Measurements from ENCODE around the gene PROK2.

PROK2 gene

DNA sequence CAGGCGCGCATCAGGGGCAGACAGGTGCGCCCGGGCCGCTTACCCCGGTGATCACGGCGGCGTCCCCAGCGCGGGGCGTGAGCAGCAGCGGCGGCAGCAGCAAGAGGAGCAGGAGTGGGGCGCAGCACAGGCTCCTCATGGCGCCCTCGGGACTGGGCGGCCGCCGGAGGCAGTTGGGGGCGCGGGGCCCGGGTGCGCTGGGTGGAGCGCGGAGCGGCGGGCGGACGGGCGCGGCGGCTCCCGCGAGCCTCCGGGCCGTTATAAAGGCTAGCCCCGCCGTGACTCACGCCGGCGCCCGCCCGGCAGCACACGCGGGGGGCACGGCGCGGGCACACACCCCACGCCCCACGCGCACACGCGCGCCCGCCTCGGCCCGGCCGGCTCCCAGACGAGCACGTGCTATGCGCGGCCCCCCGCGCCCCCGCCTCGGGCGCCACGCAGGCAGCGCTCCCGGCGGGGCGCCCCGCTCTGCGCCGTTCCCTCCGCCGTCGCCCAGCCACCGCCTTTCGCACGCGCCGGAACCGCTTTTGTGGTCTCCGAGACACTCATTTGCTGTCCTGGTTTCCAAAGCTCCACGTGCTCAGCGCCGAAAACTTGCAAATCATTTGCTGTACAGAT lies at the start of gene PROK2:
Gene PROK2, minus strand, starts transcription at position 235 of the 618 bp plus-strand sequence. Its CDS starts 96 bp downstream, at position 139.
- peak; percentile 69 for DNase-seq (ENCODE audit: low spot score)

DNA sequence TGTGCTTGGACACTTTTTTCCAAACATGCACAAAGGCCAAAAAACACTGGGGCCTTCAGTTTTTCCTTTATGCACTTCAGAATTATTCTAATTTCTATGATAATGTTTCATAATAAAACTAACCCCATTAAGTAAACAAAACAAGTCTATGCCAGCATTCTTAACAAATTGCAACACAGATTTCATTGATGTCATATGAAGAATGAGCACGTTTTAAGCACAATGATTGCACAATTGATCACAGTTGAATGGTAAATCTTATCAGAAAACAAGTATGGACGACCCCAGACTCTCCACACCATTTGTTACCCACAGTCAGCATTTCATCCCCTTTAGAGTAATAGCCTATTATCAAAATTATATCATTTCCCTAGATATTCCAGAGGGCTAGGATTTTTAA lies 46.7 kb upstream of the PROK2 start:
- no peak for DNase-seq (ENCODE audit: low spot score)

- DNase-seq (ENCODE audit: low spot score) = no peak
These were observed 40.8 kb upstream of the PROK2 start for GRCh38 chr3:71825551-71826283.

DNA sequence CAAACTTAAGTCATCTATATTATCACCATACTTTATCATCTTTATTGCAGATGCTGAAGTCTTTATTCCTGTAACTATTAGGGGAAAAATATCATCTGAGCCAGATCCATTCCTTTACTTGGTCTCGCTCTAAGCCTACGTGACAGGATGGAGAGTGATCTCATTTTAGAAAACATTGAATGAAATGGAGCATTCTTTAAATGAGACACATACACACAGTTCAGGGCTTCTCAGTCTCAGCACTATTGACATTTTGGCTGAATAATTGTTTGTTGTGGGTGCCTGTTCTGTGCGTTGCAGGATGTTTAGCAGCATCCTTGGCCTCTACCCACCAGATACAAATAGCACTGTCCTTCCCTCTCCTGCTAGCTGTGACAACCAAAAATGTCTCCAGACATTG lies 36.2 kb upstream of the PROK2 start:
- no peak for DNase-seq (ENCODE audit: low spot score)

- no peak for DNase-seq (ENCODE audit: low spot score)
These were observed 32.3 kb upstream of the PROK2 start for GRCh38 chr3:71817262-71817661.

- DNase-seq (ENCODE audit: low spot score) = no peak
These were observed 31.8 kb upstream of the PROK2 start for GRCh38 chr3:71816767-71817156.

- DNase-seq (ENCODE audit: low spot score) = no peak
These were observed 30.6 kb upstream of the PROK2 start for GRCh38 chr3:71815340-71816067.

GRCh38 chr3:71813704-71814103 lies 28.8 kb upstream of the PROK2 start:
- DNase-seq (ENCODE audit: low spot score) = no peak

- no peak for DNase-seq (ENCODE audit: low spot score)
These were observed 28.1 kb upstream of the PROK2 start for GRCh38 chr3:71813073-71813472.

GRCh38 chr3:71810056-71810455 lies 25.1 kb upstream of the PROK2 start:
- DNase-seq (ENCODE audit: low spot score) = no peak

DNA sequence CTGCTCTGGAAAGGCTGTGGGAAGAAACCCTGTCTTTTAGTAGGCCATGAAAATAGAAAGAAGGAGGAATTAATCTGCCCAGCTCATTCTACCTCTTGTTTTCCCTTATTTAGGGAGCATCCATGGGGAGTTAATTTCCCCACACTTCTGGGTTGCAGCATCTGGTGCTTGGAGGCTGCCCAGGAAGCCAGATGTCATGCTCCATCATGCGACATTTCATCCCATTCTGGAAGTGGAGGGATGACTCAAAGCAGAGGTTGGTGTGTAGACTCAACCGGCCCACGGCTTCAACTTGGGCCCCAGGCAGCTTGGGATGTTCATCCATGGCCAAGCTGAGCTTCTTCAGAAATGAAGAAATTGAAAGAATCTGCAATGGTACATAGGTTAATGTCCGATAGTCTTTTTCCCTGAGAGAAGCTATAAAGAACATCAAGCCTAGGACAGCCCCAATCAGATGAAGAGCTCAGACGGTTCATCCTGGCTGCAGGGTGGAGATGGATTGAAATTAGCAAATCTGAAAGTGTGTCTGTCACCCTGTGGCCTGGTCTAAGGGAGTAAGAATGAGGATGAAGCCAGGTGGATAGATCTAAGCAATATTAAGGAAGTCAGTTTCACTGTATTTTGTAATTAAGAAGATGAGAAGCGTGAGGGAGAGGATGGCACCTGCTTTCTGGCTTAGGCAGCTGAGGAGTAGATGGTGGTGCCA lies 24.5 kb upstream of the PROK2 start:
- no peak for DNase-seq (ENCODE audit: low spot score)

DNA sequence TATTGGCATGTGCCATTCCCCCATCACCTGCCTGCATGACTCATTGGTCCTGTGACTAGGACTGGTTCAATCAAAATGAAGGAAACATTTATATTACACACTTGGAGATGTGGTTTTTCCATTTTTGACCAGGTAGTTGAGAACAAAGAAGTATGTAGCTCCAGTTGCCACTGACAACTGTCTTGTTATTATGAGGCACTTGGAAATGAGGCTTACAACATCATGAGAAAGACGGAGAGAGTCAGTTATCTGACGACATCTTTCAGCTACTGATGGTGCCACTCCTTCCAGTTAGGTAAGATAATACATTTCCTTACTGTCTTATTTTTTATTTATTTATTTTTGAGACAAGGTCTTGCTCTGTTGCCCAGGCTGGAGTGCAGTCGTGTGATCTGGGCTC lies 21.8 kb upstream of the PROK2 start:
- DNase-seq (ENCODE audit: low spot score) = no peak

- DNase-seq (ENCODE audit: low spot score) = no peak
These were observed 20.7 kb upstream of the PROK2 start for GRCh38 chr3:71805691-71806090.

DNA sequence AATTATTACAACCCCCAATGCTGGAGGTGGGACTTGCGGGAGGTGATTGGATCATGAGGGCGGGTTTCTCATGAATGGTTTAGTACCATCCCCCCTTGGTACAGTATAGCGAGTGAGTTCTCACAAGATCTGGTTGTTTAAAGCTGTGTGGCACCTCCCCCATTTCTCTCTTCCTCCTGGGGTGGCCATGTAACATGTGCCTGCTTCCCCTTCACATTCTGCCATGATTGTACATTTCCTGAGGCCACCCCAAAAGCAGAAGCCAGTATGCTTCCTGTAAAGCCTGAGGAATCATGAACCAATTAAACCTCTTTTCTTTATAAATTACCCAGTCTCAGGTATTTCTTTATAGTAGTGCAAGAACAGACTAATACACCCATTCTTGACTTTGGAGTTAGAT lies 20.3 kb upstream of the PROK2 start:
- no peak for DNase-seq (ENCODE audit: low spot score)

DNA sequence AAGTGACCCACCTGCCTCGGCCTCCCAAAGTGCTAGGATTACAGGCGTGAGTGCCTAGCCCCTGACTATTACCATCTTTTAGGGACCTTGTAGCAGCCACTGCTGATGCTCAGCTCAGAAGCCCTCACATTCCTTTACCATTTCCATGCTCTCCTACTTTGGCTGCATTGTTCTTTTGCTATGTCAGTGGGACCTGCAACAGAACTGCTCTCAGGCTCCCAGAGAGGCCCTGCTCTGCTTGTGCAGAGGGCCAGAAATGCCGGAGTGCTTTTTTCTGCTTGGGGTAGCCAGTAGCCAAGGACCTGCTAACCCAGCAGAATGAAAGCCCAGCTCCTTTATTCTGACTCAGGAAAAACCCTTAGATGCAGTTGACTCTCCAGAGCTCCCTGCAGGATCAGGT lies 18.3 kb upstream of the PROK2 start:
- no peak for DNase-seq (ENCODE audit: low spot score)

DNA sequence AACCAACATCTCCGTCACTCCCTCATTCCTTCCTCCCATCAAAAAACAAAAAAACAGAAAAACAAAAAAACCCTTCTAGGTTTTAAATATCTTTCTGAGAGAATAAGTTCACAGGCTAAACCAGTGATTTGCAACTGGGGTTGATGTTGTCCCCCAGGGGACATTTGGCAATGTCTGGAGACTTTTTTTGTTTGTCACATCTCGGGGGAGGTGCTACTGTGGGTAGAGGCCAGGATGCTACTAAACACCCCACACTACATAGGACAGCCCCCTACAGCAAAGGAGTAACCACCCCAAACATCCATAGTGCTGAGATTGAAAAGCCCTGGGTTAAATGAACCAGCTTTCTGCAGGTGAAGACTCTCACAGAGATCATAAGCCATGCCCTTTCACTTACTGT lies 17.0 kb upstream of the PROK2 start:
- no peak for DNase-seq (ENCODE audit: low spot score)

DNA sequence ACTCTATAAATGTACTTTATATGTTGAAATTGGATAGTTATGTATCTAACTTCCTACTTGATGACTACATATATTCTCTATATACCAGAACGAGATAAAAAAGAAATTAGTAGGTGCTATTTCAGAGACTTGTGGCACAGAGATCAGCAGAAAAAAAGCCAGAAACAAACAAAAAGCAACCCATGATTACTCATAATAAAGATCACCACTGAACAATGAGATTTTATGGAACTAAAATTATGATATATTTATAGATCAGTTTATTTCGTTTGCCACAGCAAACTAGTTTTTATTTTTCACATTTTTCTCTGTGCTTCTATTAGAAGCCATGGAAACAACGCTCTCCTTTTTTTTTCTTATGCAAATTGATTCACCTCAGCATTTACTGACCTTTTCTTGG lies 15.1 kb upstream of the PROK2 start:
- no peak for DNase-seq (ENCODE audit: low spot score)

DNA sequence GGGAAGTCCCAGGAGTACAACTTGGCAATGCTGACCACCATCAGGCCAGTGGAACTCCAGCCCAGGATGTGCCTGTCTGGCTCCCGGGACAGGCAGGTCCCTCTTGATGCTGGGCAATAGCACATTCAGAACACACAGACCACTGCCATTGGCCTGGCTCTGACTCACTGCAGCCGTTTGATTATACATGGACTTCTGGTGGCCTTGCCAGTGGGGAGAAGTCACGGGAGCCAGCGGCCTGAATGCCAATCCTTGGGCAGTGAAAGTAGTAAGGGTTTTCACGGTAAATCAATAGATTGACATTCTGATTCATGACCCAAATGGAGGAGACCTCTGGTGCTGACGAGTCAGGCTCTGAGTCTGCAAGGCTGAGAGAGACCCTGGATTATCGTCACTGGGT lies 12.5 kb upstream of the PROK2 start:
- DNase-seq (ENCODE audit: low spot score) = no peak

DNA sequence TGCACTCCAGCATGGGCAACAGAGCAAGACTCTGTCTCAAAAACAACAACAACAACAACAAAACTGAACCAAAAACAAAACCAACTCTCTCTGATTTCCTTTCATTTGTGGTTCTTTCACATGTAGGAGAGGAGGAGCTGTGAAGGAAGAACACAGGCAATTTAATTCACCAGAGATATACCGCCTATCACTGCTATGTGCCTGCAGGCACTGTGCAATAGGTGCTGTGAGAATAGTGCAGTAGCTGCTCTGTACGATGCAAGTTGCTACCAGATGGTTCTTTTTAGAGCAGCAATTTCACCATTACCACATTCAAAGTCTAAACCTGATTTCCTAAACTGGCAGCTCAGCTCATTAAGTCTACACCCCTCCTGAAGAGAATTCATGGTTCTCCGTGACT lies 11.3 kb upstream of the PROK2 start:
- DNase-seq (ENCODE audit: low spot score) = no peak

- no peak for DNase-seq (ENCODE audit: low spot score)
These were observed 6.7 kb upstream of the PROK2 start for GRCh38 chr3:71791634-71792033.

- no peak for DNase-seq (ENCODE audit: low spot score)
These were observed 5.0 kb upstream of the PROK2 start for GRCh38 chr3:71789922-71790321.

DNA sequence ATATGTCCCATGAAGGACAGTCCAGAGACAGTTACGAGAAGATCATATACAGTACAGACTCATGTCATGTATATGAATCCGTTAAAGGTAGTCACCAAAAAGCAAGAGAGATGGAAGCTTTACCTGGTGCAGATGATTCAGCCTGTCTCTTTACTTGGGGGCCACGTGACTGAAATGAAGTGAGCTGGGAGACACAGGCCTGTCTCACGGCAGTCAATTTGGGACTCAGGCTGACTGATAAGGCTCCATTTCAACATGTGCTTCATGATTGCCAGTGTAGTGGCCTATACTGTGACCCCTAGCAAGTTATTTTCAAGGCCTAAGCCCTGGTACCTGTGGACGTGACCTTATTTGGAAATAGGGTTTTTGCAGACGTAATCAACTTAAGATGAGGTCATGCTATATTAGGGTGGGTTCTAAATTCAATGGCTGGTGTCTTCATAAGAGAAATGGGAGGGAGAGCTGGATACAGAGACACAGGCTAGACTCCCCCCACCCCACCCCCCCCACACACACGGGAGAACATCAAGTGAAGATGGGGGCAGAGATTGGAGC lies 3.0 kb upstream of the PROK2 start:
- DNase-seq (ENCODE audit: low spot score) = no peak

Data from left forelimb (tissue), 1 donor.